ENCODE results near the gene CDCA3. TPM values are rescaled to one million over a fixed set of nuclear protein-coding genes. Genes with fewer than 3 reads are reported as not detected.
A peak's percentile ranks its signal among the peaks of the same experiment; 100 is the strongest.

The CDCA3 gene
- total RNA-seq, 6 experiments from 2014 or later = 0.62 to 1.7 (median 1.3) TPM

- Histone ChIP-seq H3K36me3 (no peaks in the 10 kb centered on the region), H3K27me3 (no peaks in the 10 kb centered on the region), H3K4me1 (peaks cover 0 to 5% (median 0%) of the 10 kb centered on the region in 4 donors), H3K27ac (no peak overlapping the region), H3K4me3 (peak overlapping the region; percentile 47 to 58 (median 51)), H3K9me3 (no peaks in the 10 kb centered on the region)
- WGBS (ENCODE audit: insufficient coverage, low coverage, low lambda C conversion rate, missing lambda C conversion rate) = 3% methylated on average over 27 of the region's 71 CpGs
- peak in 1 of 3 donors; percentile 25 for DNase-seq
- intact Hi-C loops (cut with DNase I) = loop anchor here in 1 of 2 donors (5.0 kb wide), 1 partner anchor 97 kb away; no protein-coding TSS in a partner anchor
- TF ChIP-seq POLR2A (IDR thresholded peaks at IDR 0.05) (no peak), CTCF (IDR thresholded peaks at IDR 0.05) (no peak)
- ATAC-seq = peak in 1 of 4 donors; percentile 3
Measured at GRCh38 chr12:6828781-6829535, 22.1 kb downstream of the CDCA3 start.

GRCh38 chr12:6827982-6828780, 22.9 kb downstream of the CDCA3 start, which contains the start of gene P3H3:
TSS of gene P3H3 (plus strand) at chr12:6828407. CDS start at chr12:6828441, 34 bp downstream.
- peak in 1 of 3 donors; percentile 32 for DNase-seq
- Histone ChIP-seq H3K27ac (no peak within 1 kb of the TSS), H3K4me1 (peaks cover 0 to 5% (median 0%) of the 10 kb centered on the region in 4 donors), H3K4me3 (peak within 1 kb of the TSS; percentile 47 to 58 (median 51)), H3K36me3 (no peaks in the 10 kb centered on the region), H3K9me3 (no peaks in the 10 kb centered on the region), H3K27me3 (no peaks in the 10 kb centered on the region)
- no peak for TF ChIP-seq POLR2A (IDR thresholded peaks at IDR 0.05)
- peak in 1 of 4 donors; percentile 25 for TF ChIP-seq CTCF (IDR thresholded peaks at IDR 0.05)
- ATAC-seq = peak in 1 of 4 donors; percentile 35
- 2% methylated on average over 30 of the region's 60 CpGs for WGBS (ENCODE audit: insufficient coverage, low coverage, low lambda C conversion rate, missing lambda C conversion rate)
- intact Hi-C loops (cut with DNase I) = loop anchor here in 1 of 2 donors (5.0 kb wide), 1 partner anchor 96 kb away; no protein-coding TSS in a partner anchor

GRCh38 chr12:6827437-6827911, 23.6 kb downstream of the CDCA3 start:
- 15% methylated on average over 6 of the region's 8 CpGs for WGBS (ENCODE audit: insufficient coverage, low coverage, low lambda C conversion rate, missing lambda C conversion rate)
- H3K27ac ChIP-seq = no peak overlapping the region
- H3K27me3 ChIP-seq = no peaks in the 10 kb centered on the region
- intact Hi-C loops (cut with DNase I) = loop anchor here in 1 of 2 donors (5.0 kb wide), 1 partner anchor 95 kb away; no protein-coding TSS in a partner anchor
- H3K4me3 ChIP-seq = no peak overlapping the region
- no peaks in the 10 kb centered on the region for H3K9me3 ChIP-seq
- no peaks in the 10 kb centered on the region for H3K36me3 ChIP-seq
- ATAC-seq (peak; percentile 41 to 53 (median 48)), DNase-seq (peak in 1 of 3 donors; percentile 69)
- TF ChIP-seq CTCF (IDR thresholded peaks at IDR 0.05) = no peak
- no peak for TF ChIP-seq POLR2A (IDR thresholded peaks at IDR 0.05)
- H3K4me1 ChIP-seq = peaks cover 0 to 5% (median 0%) of the 10 kb centered on the region in 4 donors

- Histone ChIP-seq H3K4me1 (peaks cover 0 to 7% (median 0%) of the 10 kb centered on the region in 4 donors), H3K27ac (no peak overlapping the region)
- no peak for DNase-seq
Measured at GRCh38 chr12:6826734-6827436, 24.2 kb downstream of the CDCA3 start.

More at GRCh38 chr12:6826734-6827436, 24.2 kb downstream of the CDCA3 start:
- Histone ChIP-seq H3K9me3 (no peaks in the 10 kb centered on the region), H3K36me3 (no peaks in the 10 kb centered on the region), H3K4me3 (no peak overlapping the region), H3K27me3 (no peaks in the 10 kb centered on the region)
- intact Hi-C loops (cut with DNase I) = loop anchor here in 1 of 2 donors (5.0 kb wide), 1 partner anchor 95 kb away; no protein-coding TSS in a partner anchor
- no peak for TF ChIP-seq CTCF (IDR thresholded peaks at IDR 0.05)
- no peak for TF ChIP-seq POLR2A (IDR thresholded peaks at IDR 0.05)
- no peak for ATAC-seq
- 73% methylated on average over 6 of the region's 22 CpGs for WGBS (ENCODE audit: insufficient coverage, low coverage, low lambda C conversion rate, missing lambda C conversion rate)
